Prostate gland (tissue), 2 donors: ENCODE results near the gene INO80B. TPM values are rescaled to one million over a fixed set of nuclear protein-coding genes. Genes with fewer than 3 reads are reported as not detected.
"Not testable (repeated sequence)": the region's sequence is repeated elsewhere in the genome, so short reads cannot be mapped to it uniquely, and the experiment has no call there.

Source experiments
- DNase-seq: peaks from one replicate; pipeline ENCODE4 v3.0.0-alpha.2; 2019; ENCODE audit warnings: low spot score
- H3K27ac ChIP-seq, 2 donors: fragments of 200-600 bp; sonication (generic); 2 replicates each; pipeline ENCODE4 v1.5.1; 2017 to 2019
- H3K27me3 ChIP-seq: fragments of 200-600 bp; sonication (generic); replicated peaks from 2 replicates; pipeline ENCODE4 v1.5.1; 2019; ENCODE audit not compliant: insufficient read depth
- H3K36me3 ChIP-seq, 2 donors: fragments of 200-600 bp; sonication (generic); 1 replicate in 1 of 2; 2 replicates in 1 of 2; pipeline versions ENCODE4 v1.5.1 to v1.8.1; 2017 to 2019
- H3K4me1 ChIP-seq: fragments of 200-600 bp; sonication (generic); replicated peaks from 2 replicates; pipeline ENCODE4 v1.5.1; 2019
- H3K4me3 ChIP-seq, 2 donors: fragments of 200-600 bp; sonication (generic); 2 replicates each; pipeline ENCODE4 v1.5.1; 2017 to 2019
- H3K9me3 ChIP-seq: fragments of 200-600 bp; sonication (generic); 2 replicates; pipeline ENCODE4 v1.5.1; 2017
- CTCF ChIP-seq, 4 experiments: fragments of 200-600 bp in 2 of 4; fragments of 450-650 bp in 2 of 4; sonication (generic) in 2 of 4; IDR thresholded peaks; 1 replicate in 3 of 4; 2 replicates in 1 of 4; pipeline ENCODE4 v1.5.1; 2016 to 2019; ENCODE audit warnings: antibody characterized with exemption in 4 of 4, mild to moderate bottlenecking in 2 of 4, moderate library complexity in 2 of 4
- POLR2A ChIP-seq: fragments of 450-650 bp; IDR thresholded peaks from one replicate; pipeline ENCODE4 v1.6.1; 2016; ENCODE audit warnings: antibody characterized with exemption, mild to moderate bottlenecking
- POLR2AphosphoS5 ChIP-seq: sonication (generic); formaldehyde crosslinking; IDR thresholded peaks from one replicate; pipeline ENCODE4 v1.6.1; 2017; ENCODE audit warnings: antibody characterized with exemption
- WGBS: methylation state at CpG from one replicate; pipeline ENCODE4 v1.1.5; 2018; 5-methylcytosine and 5-hydroxymethylcytosine counted together
- intact Hi-C: fragments of 100-400 bp; cut with DNase I; formaldehyde crosslinking; loops from one replicate; pipeline ENCODE4 v1.14.2; 2022
- total RNA-seq, 2 donors: library from RNA; depleted of rRNA; stranded (reverse); fragments of >200 nt; gene quantifications; one replicate each; pipeline ENCODE4 v1.1.0, GENCODE V29; 2016

INO80B gene
- total RNA-seq, 2 donors from 2014 or later = 28.3 to 46.7 TPM

GRCh38 chr2:74457129-74457548 lies 2.3 kb downstream of the INO80B start:
- Histone ChIP-seq H3K4me1 (peaks cover 10% of the 10 kb centered on the region), H3K4me3 (peak overlapping the region; percentile 67 to 73), H3K36me3 (no peaks in the 10 kb centered on the region), H3K9me3 (no peaks in the 10 kb centered on the region), H3K27ac (peak overlapping the region; percentile 99), H3K27me3 (no peaks in the 10 kb centered on the region)
- WGBS = 1% methylated on average over 27 of the region's 27 CpGs
- no peak for DNase-seq
- TF ChIP-seq CTCF (IDR thresholded peaks at IDR 0.05) (no peak), POLR2A (no peak), POLR2AphosphoS5 (no peak)
- intact Hi-C loops = no loop called here

- DNase-seq = peak; percentile 69
- peak overlapping the region; percentile 99 for H3K27ac ChIP-seq
- intact Hi-C loops = no loop called here
- H3K4me1 ChIP-seq = peaks cover 10% of the 10 kb centered on the region
- under 1% methylated on average over 46 of the region's 46 CpGs for WGBS
- H3K36me3 ChIP-seq = peaks cover 0 to 3% of the 10 kb centered on the region in 2 donors
- H3K27me3 ChIP-seq = no peaks in the 10 kb centered on the region
- TF ChIP-seq CTCF (IDR thresholded peaks at IDR 0.05) = no peak
- no peak for TF ChIP-seq POLR2AphosphoS5
- TF ChIP-seq POLR2A = peak; percentile 95
- peak overlapping the region; percentile 67 to 73 for H3K4me3 ChIP-seq
- no peaks in the 10 kb centered on the region for H3K9me3 ChIP-seq
Measured at GRCh38 chr2:74457549-74458131, 2.8 kb downstream of the INO80B start.

- H3K4me1 ChIP-seq = peaks cover 10% of the 10 kb centered on the region
- peak; percentile 100 for DNase-seq
- TF ChIP-seq CTCF (IDR thresholded peaks at IDR 0.05) (no peak), POLR2AphosphoS5 (peak; percentile 99), POLR2A (peak; percentile 22)
- intact Hi-C loops = no loop called here
- H3K27ac ChIP-seq = peak within 1 kb of the TSS; percentile 99
- WGBS = under 1% methylated on average over 38 of the region's 38 CpGs
- no peaks in the 10 kb centered on the region for H3K9me3 ChIP-seq
- peaks cover 0 to 5% of the 10 kb centered on the region in 2 donors for H3K36me3 ChIP-seq
- no peaks in the 10 kb centered on the region for H3K27me3 ChIP-seq
- H3K4me3 ChIP-seq = peak within 1 kb of the TSS; percentile 67 to 73
Measured at GRCh38 chr2:74458132-74458937, 3.4 kb downstream of the INO80B start, which contains the start of gene WBP1. TSS of gene WBP1 (plus strand) at chr2:74458438. CDS start at chr2:74458603, 165 bp downstream.

GRCh38 chr2:74458938-74459363 lies 4.1 kb downstream of the INO80B start:
- Histone ChIP-seq H3K36me3 (peaks cover 0 to 5% of the 10 kb centered on the region in 2 donors), H3K27ac (peak overlapping the region; percentile 78 to 99), H3K4me3 (peak overlapping the region; percentile 67 to 73), H3K9me3 (no peaks in the 10 kb centered on the region), H3K27me3 (no peaks in the 10 kb centered on the region), H3K4me1 (peaks cover 10% of the 10 kb centered on the region)
- WGBS = 6% methylated on average over 10 of the region's 10 CpGs
- intact Hi-C loops = no loop called here
- TF ChIP-seq POLR2AphosphoS5 = no peak
- TF ChIP-seq POLR2A = no peak
- no peak for TF ChIP-seq CTCF (IDR thresholded peaks at IDR 0.05)
- no peak for DNase-seq

- intact Hi-C loops, H3K27me3 ChIP-seq, H3K36me3 ChIP-seq, H3K4me1 ChIP-seq, H3K27ac ChIP-seq, H3K9me3 ChIP-seq, DNase-seq: not testable (repeated sequence)
- H3K4me3 ChIP-seq = peak overlapping the region in 1 of 2 donors; percentile 73
- 77% methylated on average over 13 of the region's 13 CpGs for WGBS
Measured at GRCh38 chr2:74459503-74460118, 4.7 kb downstream of the INO80B start.

GRCh38 chr2:74460187-74460586 lies 5.3 kb downstream of the INO80B start:
- H3K27ac ChIP-seq, H3K36me3 ChIP-seq, H3K27me3 ChIP-seq, intact Hi-C loops, H3K4me1 ChIP-seq, H3K4me3 ChIP-seq, DNase-seq, H3K9me3 ChIP-seq: not testable (repeated sequence)
- 76% methylated on average over 10 of the region's 10 CpGs for WGBS
